C4-2B (cell line): ENCODE results near the gene TBC1D22B.

Source experiments
- CTCF ChIP-seq: fragments of 450-650 bp; conservative IDR thresholded peaks from 2 replicates; pipeline ENCODE4 v1.5.1; 2017; ENCODE audit warnings: mild to moderate bottlenecking
- ZFX ChIP-seq: fragments of 450-650 bp; IDR thresholded peaks from 2 replicates; pipeline ENCODE4 v1.6.1; 2017

- TF ChIP-seq CTCF (no peak), ZFX (no peak)
Measured at GRCh38 chr6:37310966-37311365, 53.4 kb downstream of the TBC1D22B start.
